ENCODE data around the gene LIMCH1.

- TF ChIP-seq, protein P1, sequence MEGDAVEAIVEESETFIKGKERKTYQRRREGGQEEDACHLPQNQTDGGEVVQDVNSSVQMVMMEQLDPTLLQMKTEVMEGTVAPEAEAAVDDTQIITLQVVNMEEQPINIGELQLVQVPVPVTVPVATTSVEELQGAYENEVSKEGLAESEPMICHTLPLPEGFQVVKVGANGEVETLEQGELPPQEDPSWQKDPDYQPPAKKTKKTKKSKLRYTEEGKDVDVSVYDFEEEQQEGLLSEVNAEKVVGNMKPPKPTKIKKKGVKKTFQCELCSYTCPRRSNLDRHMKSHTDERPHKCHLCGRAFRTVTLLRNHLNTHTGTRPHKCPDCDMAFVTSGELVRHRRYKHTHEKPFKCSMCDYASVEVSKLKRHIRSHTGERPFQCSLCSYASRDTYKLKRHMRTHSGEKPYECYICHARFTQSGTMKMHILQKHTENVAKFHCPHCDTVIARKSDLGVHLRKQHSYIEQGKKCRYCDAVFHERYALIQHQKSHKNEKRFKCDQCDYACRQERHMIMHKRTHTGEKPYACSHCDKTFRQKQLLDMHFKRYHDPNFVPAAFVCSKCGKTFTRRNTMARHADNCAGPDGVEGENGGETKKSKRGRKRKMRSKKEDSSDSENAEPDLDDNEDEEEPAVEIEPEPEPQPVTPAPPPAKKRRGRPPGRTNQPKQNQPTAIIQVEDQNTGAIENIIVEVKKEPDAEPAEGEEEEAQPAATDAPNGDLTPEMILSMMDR (IDR thresholded peaks at IDR 0.05) = no peak
- no peak for TF ChIP-seq POLR2A (IDR thresholded peaks at IDR 0.05)
Observed at GRCh38 chr4:41658163-41658562, 120.2 kb downstream of the LIMCH1 start.

Data from suprapubic skin (tissue), 3 donors.